ENCODE data around the gene HOOK2. TPM values are rescaled to one million over a fixed set of nuclear protein-coding genes. Genes with fewer than 3 reads are reported as not detected.

The HOOK2 gene
- total and polyA plus RNA-seq, 5 donors from 2014 or later, result 0.24 to 16.9 (median 1.9) TPM

GRCh38 chr19:12766051-12766521, 9.3 kb downstream of the HOOK2 start:
- Histone ChIP-seq H3K27ac (ENCODE audit: insufficient read depth, low read length, poor library complexity, severe bottlenecking) (no peak overlapping the region), H3K9me3 (ENCODE audit: control insufficient read depth in 2 of 2, low read length in 2 of 2) (no peaks in the 10 kb centered on the region), H3K36me3 (ENCODE audit: control insufficient read depth, insufficient read depth, low read length) (no peaks in the 10 kb centered on the region), H3K27me3 (ENCODE audit: control insufficient read depth, insufficient read depth, low read length) (no peaks in the 10 kb centered on the region), H3K4me3 (ENCODE audit: low read depth, low read length) (no peak overlapping the region), H3K4me1 (ENCODE audit: control insufficient read depth, insufficient read depth, low read length, poor library complexity, severe bottlenecking) (peaks cover 5% of the 10 kb centered on the region)
- DNase-seq (peak; percentile 68 to 81 (median 71)), ATAC-seq (ENCODE audit: low read depth in 2 of 2) (peak in 1 of 2 donors; percentile 50)
- no peak overlapping the region for H3K27ac Mint-ChIP-seq
- no peaks in the 10 kb centered on the region for H3K27me3 Mint-ChIP-seq
- peaks cover 0 to 8% (median 4%) of the 10 kb centered on the region in 4 donors for H3K4me1 Mint-ChIP-seq
- H3K4me3 Mint-ChIP-seq, result no peak overlapping the region
- H3K9me3 Mint-ChIP-seq, result peaks cover 0 to 1% (median 0%) of the 10 kb centered on the region in 7 donors
- H3K36me3 Mint-ChIP-seq, result peaks cover 7% of the 10 kb centered on the region

DNA sequence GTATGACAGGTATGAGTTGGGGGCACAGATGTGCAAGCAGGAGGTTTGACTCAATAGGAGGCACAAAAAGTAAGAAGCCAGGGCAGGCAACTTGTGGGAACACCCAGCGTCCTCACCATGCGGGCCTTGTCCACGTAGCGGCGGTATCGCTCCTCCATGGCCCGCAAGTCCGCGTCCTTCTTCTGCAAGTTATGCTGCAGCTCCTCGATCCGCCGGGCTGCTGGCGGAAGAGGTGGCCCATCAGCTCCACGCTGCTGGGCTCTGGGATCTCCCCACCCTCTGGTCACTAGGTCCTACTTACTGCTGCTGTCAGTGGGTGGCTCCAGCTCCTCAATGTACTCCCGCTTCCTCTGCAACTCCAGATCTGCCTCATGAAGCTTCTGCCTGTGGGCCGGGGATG, 10.7 kb downstream of the HOOK2 start:
- H3K4me3 ChIP-seq (ENCODE audit: low read depth, low read length), result no peak overlapping the region
- peaks cover 0 to 10% (median 6%) of the 10 kb centered on the region in 4 donors for H3K4me1 Mint-ChIP-seq
- H3K27ac ChIP-seq (ENCODE audit: insufficient read depth, low read length, poor library complexity, severe bottlenecking), result no peak overlapping the region
- no peaks in the 10 kb centered on the region for H3K36me3 ChIP-seq (ENCODE audit: control insufficient read depth, insufficient read depth, low read length)
- ATAC-seq (ENCODE audit: low read depth in 2 of 2) (no peak), DNase-seq (no peak)
- H3K27me3 ChIP-seq (ENCODE audit: control insufficient read depth, insufficient read depth, low read length), result no peaks in the 10 kb centered on the region
- H3K9me3 Mint-ChIP-seq, result peaks cover 0 to 1% (median 0%) of the 10 kb centered on the region in 7 donors
- no peak overlapping the region for H3K27ac Mint-ChIP-seq
- H3K4me3 Mint-ChIP-seq, result no peak overlapping the region
- peaks cover 10% of the 10 kb centered on the region for H3K36me3 Mint-ChIP-seq
- H3K4me1 ChIP-seq (ENCODE audit: control insufficient read depth, insufficient read depth, low read length, poor library complexity, severe bottlenecking), result peaks cover under 1% of the 10 kb centered on the region
- peaks cover 4% of the 10 kb centered on the region for H3K27me3 Mint-ChIP-seq
- H3K9me3 ChIP-seq (ENCODE audit: control insufficient read depth in 2 of 2, low read length in 2 of 2), result no peaks in the 10 kb centered on the region

GRCh38 chr19:12763100-12763499, 12.3 kb downstream of the HOOK2 start:
- Histone ChIP-seq H3K27ac (ENCODE audit: insufficient read depth, low read length, poor library complexity, severe bottlenecking) (no peak overlapping the region), H3K4me3 (ENCODE audit: low read depth, low read length) (no peak overlapping the region), H3K9me3 (ENCODE audit: control insufficient read depth in 2 of 2, low read length in 2 of 2) (no peaks in the 10 kb centered on the region), H3K36me3 (ENCODE audit: control insufficient read depth, insufficient read depth, low read length) (no peaks in the 10 kb centered on the region), H3K27me3 (ENCODE audit: control insufficient read depth, insufficient read depth, low read length) (no peaks in the 10 kb centered on the region), H3K4me1 (ENCODE audit: control insufficient read depth, insufficient read depth, low read length, poor library complexity, severe bottlenecking) (no peaks in the 10 kb centered on the region)
- ATAC-seq (ENCODE audit: low read depth in 2 of 2) (no peak), DNase-seq (no peak)
- Mint-ChIP-seq H3K36me3 (peaks cover 10% of the 10 kb centered on the region), H3K9me3 (peaks cover 0 to 1% (median 0%) of the 10 kb centered on the region in 7 donors), H3K4me1 (peaks cover 0 to 6% (median 4%) of the 10 kb centered on the region in 4 donors), H3K4me3 (no peak overlapping the region), H3K27ac (no peak overlapping the region), H3K27me3 (peaks cover 9% of the 10 kb centered on the region)

GRCh38 chr19:12759686-12760085, 15.7 kb downstream of the HOOK2 start:
- Mint-ChIP-seq H3K4me3 (no peak overlapping the region), H3K36me3 (peaks cover 3% of the 10 kb centered on the region)
- ATAC-seq (ENCODE audit: low read depth in 2 of 2), result no peak

GRCh38 chr19:12757544-12758274, 17.6 kb downstream of the HOOK2 start:
- no peak overlapping the region for H3K4me3 ChIP-seq (ENCODE audit: low read depth, low read length)
- DNase-seq, result peak; percentile 39 to 67 (median 56)
- H3K4me3 Mint-ChIP-seq, result peak overlapping the region in 1 of 4 donors; percentile 35

More at GRCh38 chr19:12759686-12760085, 15.7 kb downstream of the HOOK2 start:
- no peaks in the 10 kb centered on the region for H3K27me3 ChIP-seq (ENCODE audit: control insufficient read depth, insufficient read depth, low read length)
- no peak overlapping the region for H3K4me3 ChIP-seq (ENCODE audit: low read depth, low read length)
- H3K27ac ChIP-seq (ENCODE audit: insufficient read depth, low read length, poor library complexity, severe bottlenecking), result no peak overlapping the region
- H3K4me1 Mint-ChIP-seq, result peaks cover 0 to 12% (median 4%) of the 10 kb centered on the region in 4 donors
- peaks cover 13% of the 10 kb centered on the region for H3K27me3 Mint-ChIP-seq
- no peak for DNase-seq
- no peaks in the 10 kb centered on the region for H3K36me3 ChIP-seq (ENCODE audit: control insufficient read depth, insufficient read depth, low read length)
- no peak overlapping the region for H3K27ac Mint-ChIP-seq
- H3K9me3 ChIP-seq (ENCODE audit: control insufficient read depth in 2 of 2, low read length in 2 of 2), result no peaks in the 10 kb centered on the region
- H3K4me1 ChIP-seq (ENCODE audit: control insufficient read depth, insufficient read depth, low read length, poor library complexity, severe bottlenecking), result peaks cover 8% of the 10 kb centered on the region
- no peaks in the 10 kb centered on the region for H3K9me3 Mint-ChIP-seq

GRCh38 chr19:12756150-12756883, 19.0 kb downstream of the HOOK2 start:
- H3K27me3 ChIP-seq (ENCODE audit: control insufficient read depth, insufficient read depth, low read length), result no peaks in the 10 kb centered on the region
- H3K27ac ChIP-seq (ENCODE audit: insufficient read depth, low read length, poor library complexity, severe bottlenecking), result no peak overlapping the region
- Mint-ChIP-seq H3K36me3 (peaks cover 3% of the 10 kb centered on the region), H3K27me3 (peaks cover 19% of the 10 kb centered on the region), H3K4me3 (no peak overlapping the region), H3K27ac (no peak overlapping the region), H3K4me1 (peaks cover 0 to 12% (median 4%) of the 10 kb centered on the region in 4 donors), H3K9me3 (no peaks in the 10 kb centered on the region)
- H3K4me3 ChIP-seq (ENCODE audit: low read depth, low read length), result no peak overlapping the region
- DNase-seq, result no peak
- H3K36me3 ChIP-seq (ENCODE audit: control insufficient read depth, insufficient read depth, low read length), result no peaks in the 10 kb centered on the region
- no peaks in the 10 kb centered on the region for H3K9me3 ChIP-seq (ENCODE audit: control insufficient read depth in 2 of 2, low read length in 2 of 2)
- peaks cover 8% of the 10 kb centered on the region for H3K4me1 ChIP-seq (ENCODE audit: control insufficient read depth, insufficient read depth, low read length, poor library complexity, severe bottlenecking)
- ATAC-seq (ENCODE audit: low read depth in 2 of 2), result no peak

More at GRCh38 chr19:12757544-12758274, 17.6 kb downstream of the HOOK2 start:
- H3K4me1 ChIP-seq (ENCODE audit: control insufficient read depth, insufficient read depth, low read length, poor library complexity, severe bottlenecking), result peaks cover 8% of the 10 kb centered on the region
- peaks cover 19% of the 10 kb centered on the region for H3K27me3 Mint-ChIP-seq
- H3K27ac ChIP-seq (ENCODE audit: insufficient read depth, low read length, poor library complexity, severe bottlenecking), result no peak overlapping the region
- no peaks in the 10 kb centered on the region for H3K36me3 ChIP-seq (ENCODE audit: control insufficient read depth, insufficient read depth, low read length)
- peak; percentile 67 for ATAC-seq (ENCODE audit: low read depth in 2 of 2)
- H3K4me1 Mint-ChIP-seq, result peaks cover 0 to 12% (median 4%) of the 10 kb centered on the region in 4 donors
- no peaks in the 10 kb centered on the region for H3K9me3 Mint-ChIP-seq
- H3K9me3 ChIP-seq (ENCODE audit: control insufficient read depth in 2 of 2, low read length in 2 of 2), result no peaks in the 10 kb centered on the region
- H3K27me3 ChIP-seq (ENCODE audit: control insufficient read depth, insufficient read depth, low read length), result no peaks in the 10 kb centered on the region
- peaks cover 3% of the 10 kb centered on the region for H3K36me3 Mint-ChIP-seq
- no peak overlapping the region for H3K27ac Mint-ChIP-seq

DNA sequence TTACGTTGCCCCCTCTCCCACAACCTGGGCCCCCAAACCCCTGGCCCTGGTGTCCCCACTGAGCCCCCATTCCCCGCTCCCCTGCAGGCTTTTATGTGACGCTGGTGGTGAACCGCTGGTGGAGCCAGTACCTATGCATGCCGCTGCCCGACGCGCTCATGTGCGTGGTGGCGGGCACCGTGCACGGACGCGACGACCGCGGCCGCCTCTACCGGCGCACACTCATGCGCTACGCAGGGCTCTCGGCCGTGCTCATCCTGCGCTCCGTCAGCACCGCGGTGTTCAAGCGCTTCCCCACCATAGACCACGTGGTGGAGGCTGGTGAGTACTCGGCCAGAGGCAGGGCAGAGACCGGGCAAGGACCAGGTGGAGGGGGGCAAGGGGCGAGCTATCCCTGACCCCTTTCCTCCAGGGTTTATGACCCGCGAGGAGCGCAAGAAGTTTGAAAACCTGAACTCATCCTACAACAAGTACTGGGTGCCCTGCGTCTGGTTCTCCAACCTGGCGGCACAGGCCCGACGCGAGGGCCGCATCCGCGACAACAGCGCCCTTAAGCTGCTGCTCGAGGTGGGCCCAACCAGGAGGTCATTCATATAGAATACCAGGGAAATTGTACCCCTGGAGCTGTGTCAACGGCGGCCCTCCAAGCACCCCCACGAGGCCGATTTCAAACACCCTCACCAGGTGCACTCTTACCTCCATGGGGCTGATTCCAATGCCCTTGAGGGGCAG, 20.7 kb downstream of the HOOK2 start:
- H3K9me3 Mint-ChIP-seq, result peaks cover 0 to 2% (median 0%) of the 10 kb centered on the region in 7 donors

More for the DNA sequence above, 20.7 kb downstream of the HOOK2 start:
- no peaks in the 10 kb centered on the region for H3K36me3 ChIP-seq (ENCODE audit: control insufficient read depth, insufficient read depth, low read length)
- H3K9me3 ChIP-seq (ENCODE audit: control insufficient read depth in 2 of 2, low read length in 2 of 2), result no peaks in the 10 kb centered on the region
- no peak overlapping the region for H3K27ac Mint-ChIP-seq
- peaks cover 0 to 11% (median 1%) of the 10 kb centered on the region in 4 donors for H3K4me1 Mint-ChIP-seq
- H3K4me3 Mint-ChIP-seq, result no peak overlapping the region
- H3K27me3 ChIP-seq (ENCODE audit: control insufficient read depth, insufficient read depth, low read length), result no peaks in the 10 kb centered on the region
- peaks cover 15% of the 10 kb centered on the region for H3K27me3 Mint-ChIP-seq
- no peaks in the 10 kb centered on the region for H3K36me3 Mint-ChIP-seq
- no peak for DNase-seq
- H3K4me1 ChIP-seq (ENCODE audit: control insufficient read depth, insufficient read depth, low read length, poor library complexity, severe bottlenecking), result peaks cover 8% of the 10 kb centered on the region
- H3K4me3 ChIP-seq (ENCODE audit: low read depth, low read length), result no peak overlapping the region
- no peak for ATAC-seq (ENCODE audit: low read depth in 2 of 2)
- H3K27ac ChIP-seq (ENCODE audit: insufficient read depth, low read length, poor library complexity, severe bottlenecking), result no peak overlapping the region

Data from CD4-positive, CD25-positive, alpha-beta regulatory T cell (primary cell).